Stimulated activated CD4-positive, alpha-beta T cell treated with anti-CD3 and anti-CD28 coated beads, TNF-alpha, amount 100 ng/mL, for 4 hours (primary cell): ENCODE results near the gene EDN2.

Experiments
- DNase-seq, 3 experiments: peaks; one replicate each; pipeline ENCODE4 v3.0.0-alpha.2; 2020; ENCODE audit warnings: low read depth in 3 of 3

Gene EDN2

DNA sequence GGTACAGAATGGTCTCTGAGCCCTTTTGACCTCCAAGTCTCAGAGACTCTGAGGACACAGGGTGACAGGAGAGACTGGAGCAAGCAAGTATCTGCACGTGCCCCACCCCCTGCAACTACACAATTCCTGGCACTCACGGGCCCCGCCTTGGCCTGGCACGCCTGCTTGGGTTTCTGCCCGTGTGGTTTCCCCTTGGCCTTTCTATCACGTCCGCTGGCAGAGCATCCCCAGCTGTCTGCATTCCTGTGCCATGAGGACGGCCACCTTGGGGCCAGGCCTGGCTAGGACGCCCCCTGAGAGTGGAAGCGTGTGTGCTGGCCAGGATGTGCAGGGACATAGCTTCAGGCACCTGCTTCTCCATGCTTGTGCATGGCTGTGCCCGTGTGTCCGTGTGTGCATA, 14.3 kb upstream of the EDN2 start:
- DNase-seq = no peak

DNA sequence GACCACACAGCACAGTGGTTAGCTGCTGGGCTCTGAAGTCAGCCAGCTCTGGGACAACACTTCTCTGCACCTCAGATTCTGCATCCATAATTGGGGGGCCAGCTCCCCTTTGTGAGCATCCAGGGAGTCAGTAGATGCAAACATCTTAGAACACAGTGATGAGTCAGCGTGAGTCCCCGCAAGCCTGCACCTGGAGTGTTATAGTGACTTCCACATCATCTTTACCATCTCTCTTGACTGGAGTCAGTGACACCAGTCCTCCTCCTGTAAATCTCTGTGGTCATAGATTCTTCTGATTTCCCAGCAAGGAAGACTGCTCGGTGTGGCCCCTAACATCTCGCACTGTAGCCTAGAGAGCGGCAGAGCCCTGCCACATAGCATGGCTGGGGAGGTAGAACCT, 13.9 kb upstream of the EDN2 start:
- no peak for DNase-seq

DNA sequence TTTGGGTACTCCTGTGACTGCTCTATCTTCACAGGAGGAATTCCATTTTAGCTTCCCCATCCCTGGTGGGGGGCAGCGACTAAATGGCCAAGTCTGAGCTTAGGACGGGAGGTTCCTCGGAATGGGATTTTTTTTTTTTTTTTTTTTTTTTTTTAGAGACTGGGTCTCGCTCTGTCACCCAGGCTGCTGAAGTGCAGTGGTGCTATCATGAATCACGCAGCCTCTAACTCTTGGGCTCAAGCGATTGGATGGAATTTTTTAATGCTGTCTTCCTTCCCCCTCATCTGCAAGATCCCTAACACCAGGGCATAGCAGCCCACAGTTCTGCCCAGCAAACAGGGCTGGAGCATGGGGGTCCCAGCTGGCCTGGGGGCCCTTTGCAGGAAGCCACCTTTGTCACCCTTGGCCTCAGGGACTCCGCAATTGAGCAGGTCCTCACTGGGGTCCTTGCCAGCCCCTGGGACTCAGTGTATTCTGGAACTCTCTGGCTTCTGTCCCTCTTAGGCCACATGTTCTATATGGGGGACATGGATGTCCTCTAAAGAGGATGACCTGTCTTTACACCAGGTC, 13.1 kb upstream of the EDN2 start:
- DNase-seq = no peak

DNA sequence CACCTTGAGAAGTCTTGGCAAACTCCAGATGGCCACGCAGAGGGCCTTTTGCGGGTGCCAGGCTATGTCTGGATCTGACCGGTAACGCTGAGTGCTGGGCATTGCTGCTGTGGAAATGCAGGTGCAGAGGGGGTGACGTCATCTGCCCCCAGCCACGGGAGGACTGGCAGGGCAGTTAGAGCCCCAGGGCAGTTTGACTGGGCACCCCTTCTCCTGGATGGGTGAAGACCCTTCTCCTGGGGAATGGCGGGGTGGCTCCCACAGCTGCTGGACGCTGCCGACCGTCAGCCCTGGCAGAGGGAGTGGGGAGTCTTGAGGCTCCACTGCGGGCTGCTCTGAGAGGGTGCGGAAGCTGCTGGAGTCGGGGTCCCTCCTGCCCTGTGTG, 12.6 kb upstream of the EDN2 start:
- no peak for DNase-seq

DNA sequence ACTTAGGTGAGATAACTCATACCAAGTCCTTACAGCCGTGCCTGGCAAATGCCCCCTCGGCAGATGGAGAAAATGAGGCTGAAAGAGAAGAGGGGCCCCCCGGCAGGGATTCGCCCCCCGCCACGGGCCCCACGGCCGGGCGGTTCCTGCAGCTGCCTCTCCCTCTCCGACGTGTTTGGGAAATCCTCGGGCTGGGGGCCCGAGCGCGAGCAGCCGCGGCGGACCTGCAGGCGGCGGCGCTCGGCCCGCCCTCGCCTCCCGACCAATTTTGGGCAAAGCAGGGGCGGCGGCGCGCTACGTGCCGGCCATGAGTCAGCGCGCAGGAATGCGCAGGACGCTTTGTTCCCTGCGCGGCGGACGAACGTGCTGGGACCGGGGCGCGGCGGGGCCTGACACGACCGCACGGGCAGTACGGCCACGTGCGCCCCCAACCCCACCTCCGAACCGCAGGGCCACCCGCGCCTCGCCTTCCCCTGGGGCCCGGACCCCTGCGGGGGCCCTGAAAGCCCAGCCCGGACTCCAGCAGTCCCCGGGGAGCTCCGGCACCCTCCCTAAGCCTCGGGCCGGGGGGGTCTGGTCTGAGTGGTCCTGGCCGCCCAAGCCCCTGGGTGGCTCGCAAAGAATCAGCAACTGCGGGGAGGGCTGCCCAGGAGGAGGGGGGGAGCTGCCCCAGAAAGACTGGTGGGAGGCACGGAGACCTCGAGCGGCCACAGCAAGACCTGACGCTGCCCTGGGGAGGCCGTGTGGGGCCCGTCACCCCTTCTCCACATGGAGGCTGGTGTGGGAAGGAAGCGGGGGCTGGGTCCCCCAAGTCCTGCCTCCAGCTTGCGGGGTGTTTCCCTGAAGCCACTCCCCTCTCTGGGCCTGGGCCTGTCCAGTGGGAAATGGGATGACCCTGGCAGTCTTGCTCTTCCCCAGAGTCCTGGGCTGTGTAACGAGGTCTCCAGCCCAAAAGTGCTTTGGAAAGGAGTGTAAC, 11.9 kb upstream of the EDN2 start:
- DNase-seq = no peak

DNA sequence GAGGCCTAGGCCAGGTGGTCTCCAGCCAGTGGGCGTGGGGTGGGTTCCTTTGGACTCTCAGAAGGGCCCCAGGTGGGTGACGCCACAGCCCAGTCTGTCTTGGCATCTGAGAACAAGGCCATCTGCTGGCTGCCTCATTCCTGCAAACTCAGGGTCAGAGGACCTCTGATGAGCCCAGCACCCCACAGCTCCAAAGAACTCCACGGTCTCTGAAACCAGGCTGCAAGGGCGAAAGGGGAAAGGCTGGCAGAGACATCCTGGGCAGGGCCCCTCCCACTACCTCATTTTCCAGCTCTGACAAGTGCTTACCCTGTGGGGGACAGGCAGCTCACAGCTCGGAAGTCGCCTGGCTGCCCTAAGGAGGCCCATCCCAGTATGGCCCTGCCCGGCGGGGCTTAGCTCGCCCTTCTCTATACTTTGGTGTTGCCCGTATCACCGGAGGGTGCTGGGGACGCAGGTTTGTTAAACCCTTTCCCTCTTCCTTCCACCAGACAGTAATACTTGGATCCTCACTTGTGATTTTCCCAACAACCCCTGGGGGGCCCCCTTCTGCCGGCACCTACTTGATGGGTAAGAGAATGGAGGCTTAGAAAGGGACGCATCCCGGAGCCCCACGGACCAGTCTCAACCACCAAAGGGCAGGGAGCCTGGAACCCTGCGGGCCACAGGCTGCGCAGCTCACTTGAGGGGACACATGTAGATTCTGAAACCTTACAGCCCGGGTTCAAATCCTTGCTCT, 10.9 kb upstream of the EDN2 start:
- no peak for DNase-seq

DNA sequence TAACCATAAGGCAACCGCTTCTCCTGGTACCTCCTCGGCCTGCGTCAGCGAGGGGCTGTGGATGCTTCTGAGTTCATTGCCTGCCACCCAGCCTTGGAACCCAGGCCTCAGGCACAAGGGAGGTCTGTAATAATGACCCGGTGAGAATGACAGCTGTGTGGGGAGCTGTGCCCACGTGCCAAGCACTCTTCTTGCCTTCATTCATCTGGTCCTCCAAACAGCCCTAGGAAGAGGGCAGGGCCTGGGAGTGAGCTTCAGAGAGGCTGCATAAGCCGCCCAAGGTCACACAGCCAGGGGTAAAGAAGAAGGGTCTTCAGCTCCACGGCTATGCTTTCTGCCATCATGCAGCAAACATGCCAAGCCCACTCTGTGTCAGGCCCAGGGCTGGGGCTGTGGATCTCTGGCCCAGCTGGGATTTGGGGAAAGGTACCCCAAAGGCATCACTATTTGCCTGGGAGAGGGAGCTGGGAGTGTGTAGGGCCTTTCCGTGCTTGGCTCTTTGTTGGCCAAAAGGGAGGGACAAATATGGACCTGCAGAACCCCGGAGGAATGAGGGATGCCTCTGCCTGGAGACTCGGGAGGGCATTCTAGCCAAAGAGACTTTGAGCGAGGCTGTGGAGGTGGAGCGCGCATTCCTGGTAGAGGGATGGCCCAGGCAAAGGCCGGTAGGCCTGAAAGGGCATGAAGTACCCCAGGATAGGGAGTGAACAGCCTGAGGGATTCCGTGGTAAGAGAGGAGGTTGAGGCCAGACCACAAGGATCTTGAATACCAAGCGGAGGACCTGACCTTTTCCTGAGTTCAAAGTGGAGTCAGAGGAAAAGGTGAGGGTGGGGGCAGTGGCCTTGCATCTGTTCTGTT, 10.1 kb upstream of the EDN2 start:
- no peak for DNase-seq

DNA sequence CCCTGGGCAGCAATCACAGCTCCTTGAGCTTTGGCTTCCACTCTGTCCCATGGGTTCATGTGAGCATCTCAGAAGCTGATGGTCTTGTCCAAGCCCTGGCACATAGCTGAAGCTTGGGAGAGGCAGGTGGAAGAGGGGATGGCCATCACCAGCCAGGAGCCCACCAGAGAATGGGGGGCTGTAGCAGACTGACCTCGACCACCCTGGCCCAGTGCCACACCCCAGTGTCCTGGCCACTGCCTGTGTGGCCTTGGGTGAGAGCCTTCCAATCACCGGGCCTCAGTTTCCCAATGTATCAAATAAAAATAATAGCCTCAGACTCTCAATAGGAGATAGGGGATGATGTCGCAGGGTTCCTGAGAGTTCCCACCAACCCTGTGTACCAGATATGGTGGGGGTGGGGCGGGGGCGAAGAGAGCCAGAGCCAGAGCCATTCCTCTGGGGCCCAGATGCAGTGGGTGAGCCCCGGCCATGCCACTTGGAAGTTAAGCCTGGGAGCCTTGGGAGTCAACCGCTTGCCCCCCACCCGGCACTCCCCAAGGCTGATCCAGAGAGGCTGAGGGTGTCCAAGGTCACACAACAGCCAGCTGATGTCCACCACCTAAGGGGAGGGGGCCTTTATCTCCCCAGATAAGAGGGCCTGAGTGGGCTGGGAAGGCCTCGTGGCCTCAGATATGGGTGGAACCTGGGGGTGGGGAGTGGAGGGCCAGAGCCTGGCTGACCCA, 9.3 kb upstream of the EDN2 start:
- no peak for DNase-seq

DNA sequence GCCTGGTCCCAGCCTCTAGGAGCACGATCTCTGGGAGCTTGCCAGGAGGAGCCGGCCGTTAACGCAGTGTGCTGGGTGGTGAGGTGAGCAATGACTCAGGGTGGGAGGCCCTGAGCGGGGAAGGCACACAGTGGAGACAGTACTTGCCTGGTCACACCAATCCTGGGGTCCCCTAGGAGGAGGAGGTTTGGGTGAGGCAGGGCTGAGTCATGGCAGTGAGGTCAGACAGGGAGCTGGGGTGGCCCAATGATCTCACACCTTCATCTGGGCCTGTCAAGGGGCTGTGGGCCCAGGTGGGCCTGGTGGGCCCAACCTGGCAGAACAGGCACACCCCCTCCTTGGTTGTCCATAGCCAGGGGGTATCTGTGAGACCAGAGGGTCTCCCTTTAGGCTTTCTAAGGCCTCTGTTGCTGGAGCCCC, 8.6 kb upstream of the EDN2 start:
- no peak for DNase-seq

DNA sequence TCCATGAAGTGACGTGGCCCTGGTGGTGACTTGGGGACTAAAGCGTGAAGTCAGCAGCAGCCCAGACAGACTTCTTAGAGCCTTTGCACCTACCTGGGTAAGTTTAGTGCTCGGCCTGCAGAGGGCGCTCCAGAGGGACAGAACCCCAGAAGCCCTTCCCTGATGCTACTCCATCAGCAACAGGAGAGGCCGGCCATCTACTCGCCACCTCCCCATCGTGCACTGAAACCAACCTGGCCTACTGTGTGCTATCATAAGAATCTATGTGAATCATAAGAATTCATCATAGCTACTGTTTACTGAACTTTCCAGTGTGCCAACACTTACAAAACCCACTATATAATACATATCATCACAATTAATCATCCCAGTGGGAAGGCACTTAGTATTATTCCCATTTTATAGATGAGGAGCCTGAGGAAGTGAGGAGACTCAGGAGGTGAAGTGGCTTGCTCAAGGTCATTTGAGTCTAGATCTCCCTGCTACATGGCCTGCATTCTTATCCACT, 7.9 kb upstream of the EDN2 start:
- no peak for DNase-seq

DNA sequence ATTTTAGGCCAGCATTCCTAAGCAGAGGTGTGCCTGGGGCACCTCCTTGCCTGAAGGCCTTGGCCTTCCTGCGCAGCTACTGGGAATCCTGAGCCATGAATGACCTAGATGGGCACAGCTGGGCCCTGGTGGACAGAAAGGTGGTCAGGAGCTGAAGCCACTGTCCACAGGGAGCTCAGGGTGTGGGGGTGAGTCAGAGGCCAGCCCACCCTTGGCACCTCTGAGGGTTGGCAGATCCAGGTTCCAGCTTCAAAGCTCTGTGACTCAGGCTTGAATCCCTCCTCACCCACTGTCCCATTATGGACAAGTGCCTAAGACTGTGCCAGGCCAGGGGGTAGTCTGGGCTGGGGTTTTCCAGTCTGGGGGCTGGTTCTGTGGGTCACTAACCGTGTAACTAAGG, 6.4 kb upstream of the EDN2 start:
- no peak for DNase-seq

DNA sequence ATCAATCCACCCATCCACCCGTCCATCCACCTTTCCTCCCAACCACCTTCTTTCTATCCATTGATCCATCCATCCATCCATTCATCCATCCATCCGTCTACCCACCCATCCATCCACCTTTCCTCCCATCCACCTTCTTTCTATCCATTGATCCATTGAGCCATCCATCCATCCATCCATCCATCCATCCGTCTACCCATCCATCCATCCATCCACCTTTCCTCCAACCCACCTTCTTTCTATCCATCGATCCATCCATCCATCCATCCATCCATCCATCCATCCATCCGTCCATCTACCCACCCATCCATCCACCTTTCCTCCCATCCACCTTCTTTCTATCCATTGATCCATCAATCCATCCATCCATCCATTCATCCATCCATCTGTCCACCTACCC, 5.1 kb upstream of the EDN2 start:
- no peak for DNase-seq

DNA sequence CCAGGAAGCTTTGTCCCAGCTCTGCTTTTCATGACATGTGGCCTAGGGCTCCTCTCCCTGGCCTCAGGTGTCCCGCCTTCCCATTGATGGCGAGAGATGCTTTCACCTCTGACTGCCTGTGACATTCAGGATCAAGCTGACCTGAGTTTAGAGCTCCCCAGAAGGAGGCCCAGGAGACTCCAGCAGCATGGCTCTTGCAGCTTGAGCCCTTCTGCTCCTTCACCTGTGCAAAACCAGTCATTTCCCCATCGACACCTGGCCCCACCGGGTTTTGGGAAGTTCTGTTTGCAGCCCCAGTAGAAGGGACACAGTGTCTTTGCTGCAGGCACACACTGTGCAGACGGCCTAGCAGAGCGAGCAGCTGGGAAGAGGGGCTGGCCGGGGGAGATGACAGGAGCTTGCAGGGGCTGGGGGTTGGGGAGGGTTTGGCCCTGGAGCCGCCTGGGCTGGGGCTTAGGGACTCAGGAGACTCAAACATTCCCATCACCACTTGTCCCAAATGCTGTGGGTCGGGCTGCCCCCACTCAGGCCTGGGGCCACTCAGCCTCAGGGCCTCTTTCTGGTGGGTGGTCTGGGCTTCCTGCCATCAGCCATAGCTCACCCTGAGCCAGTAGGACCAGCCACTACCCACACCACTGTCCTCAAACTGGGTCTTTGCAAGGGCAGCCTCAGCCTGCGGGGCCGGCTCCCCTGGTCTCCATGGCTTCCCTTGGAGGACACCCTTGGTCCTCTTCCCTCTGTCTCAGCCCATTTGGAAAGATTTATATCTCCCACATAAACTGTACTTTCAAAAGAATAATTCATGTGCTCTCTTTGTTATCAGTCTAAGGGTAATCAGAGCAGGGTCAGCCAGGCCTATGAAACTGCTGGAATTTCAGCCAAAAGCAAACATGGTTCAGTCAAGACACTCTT, 3.8 kb upstream of the EDN2 start:
- DNase-seq = no peak

DNA sequence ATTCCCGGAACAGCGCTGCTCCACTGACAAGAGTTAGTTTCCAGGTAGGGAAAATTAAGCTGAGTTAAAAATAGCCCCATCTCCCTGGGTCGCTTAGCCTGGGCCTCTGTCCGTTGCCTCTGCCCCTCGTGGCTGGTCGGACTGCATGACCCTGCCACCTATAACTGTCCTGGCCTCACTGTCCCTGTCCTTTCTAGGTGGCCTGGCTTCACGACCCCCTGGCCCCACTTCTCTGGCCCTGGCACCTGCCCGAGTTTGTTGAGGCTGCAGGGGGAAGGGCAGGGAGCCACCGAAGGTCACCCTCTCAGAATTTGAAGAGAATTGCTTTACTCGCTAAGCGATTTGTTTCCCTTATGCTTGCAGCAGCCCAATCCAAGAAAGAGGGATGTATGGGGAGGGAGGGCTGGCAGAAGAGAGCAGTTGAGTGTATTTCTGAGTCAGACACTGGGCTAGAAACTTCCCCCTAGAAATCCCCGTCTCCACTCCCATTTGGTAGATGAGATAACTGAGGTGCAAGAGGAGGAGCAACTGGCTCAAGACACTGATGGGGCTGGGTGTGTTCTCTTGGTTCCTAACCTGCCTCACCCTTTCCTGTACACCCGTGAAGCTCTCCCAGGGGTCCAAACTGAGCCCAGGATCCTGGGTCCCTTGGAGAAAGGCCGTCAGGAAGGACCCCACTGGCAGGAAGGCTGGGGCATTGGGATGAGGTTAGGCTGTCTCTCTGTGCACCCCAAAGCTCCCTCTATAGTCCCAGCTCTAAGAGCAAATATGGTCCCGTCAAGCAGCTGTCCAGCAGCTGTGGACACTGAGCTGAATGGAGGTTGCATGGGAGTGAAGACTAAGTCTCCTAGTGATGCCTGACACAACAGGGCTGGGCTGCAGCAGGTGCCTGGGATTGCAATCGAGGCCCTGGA, 2.9 kb upstream of the EDN2 start:
- no peak for DNase-seq

DNA sequence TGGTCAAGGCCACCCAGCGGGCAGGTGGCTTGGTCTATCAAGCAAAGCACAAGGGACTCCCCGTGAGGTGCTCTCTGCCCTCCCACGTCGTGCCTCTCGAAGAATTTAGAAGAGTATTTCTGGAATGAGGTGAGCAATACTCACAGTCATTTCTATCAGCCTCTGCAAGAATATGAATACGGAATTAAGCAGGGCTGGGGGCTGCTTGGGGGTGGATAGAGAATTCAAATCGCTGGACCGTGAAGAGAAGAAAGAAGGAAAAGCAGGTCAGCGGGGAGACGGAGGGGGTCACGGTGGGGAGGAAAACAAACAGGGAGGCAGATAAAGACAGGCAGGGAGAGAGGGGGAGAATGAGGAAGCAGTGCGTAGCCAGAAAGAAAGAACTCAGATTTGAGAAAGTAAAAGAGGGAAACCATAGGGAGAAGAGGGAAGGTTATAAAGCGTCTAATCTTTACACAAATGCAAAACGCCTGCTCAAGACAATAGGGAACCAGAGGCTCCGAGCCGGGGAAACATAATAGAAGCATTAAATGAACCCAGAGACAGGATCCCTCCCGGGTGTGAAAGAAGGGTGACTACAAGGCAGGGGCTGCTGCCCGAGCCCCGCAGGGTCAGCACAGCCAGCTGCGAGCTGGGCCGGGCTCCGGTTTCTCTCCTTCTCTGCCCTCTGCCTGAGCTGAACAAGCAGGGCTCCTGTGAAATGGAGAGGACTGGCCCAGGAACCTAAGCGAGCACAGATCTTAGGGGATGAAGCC, 2.1 kb upstream of the EDN2 start:
- no peak for DNase-seq

DNA sequence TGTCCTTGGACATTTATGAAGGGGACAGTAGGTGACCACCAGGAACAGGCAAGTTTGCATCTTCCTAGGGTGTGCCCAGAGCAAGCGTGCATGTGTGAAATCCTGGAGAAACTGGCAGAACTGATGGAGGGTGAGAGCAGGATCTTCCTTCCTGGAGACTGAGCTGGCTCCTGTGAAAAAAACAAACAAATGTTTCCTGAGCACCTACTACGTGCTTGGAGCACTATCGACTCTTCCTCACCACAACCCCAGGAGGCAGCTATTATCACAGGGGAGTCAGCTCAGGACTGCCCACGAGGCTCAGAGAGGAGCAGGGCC, 1.5 kb upstream of the EDN2 start:
- DNase-seq = no peak

DNA sequence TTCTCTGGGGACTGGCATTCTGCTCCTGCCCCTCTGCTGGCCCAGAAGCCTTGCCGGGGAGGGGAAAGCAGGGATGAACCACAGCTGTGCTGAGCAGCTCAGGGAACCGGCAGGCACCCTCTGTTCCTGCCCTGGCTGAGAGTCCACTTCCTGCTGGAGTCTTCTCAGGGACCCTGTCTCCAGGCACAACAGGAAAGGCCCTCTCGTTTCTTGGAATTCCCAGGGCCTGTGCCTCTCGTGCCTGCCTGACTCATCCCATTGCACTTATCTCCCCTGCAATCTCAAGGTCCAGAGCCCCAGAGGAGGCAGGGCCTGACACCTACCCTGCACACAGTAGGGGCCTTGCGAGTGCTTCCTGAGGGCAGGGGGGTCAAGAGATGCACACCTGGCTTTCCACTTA, 1.1 kb upstream of the EDN2 start:
- DNase-seq = no peak

DNA sequence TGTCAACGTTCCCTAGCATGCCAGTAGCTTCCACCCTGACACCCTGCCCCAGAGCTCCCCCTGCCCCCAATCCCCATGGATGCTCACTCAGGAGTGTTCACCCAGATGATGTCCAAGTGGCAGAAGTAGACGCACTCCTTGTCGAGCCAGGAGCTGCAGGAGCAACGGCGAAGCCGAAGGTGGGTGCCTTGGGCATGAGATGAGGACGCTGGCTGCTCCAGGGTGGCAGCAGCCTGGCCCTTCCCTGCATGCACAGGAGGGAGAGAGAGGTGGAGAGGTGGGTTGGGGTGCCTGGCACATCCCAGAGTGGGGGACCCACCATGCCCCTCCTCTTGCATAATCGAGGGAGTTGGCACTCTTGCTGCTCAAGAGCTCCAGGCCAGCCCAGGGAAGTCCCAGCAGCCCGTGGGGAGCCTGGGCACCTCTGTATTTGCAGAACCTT, 502 bp downstream of the EDN2 start:
- DNase-seq = no peak
